DOHH2 (cell line): Measurements from ENCODE around the gene CTPS1.
A peak's percentile ranks its signal among the peaks of the same experiment; 100 is the strongest.

Source experiments
- H3F3A ChIP-seq: fragments of 200-600 bp; sonication (generic), shearing (Covaris generic); 2 replicates; pipeline ENCODE4 v1.6.0; 2016; ENCODE audit warnings: antibody characterized with exemption, mild to moderate bottlenecking; ENCODE audit not compliant: control insufficient read depth, insufficient read depth
- H3K27ac ChIP-seq: fragments of 200-600 bp; sonication (generic); 2 replicates; pipeline ENCODE4 v1.5.1; 2014; ENCODE audit warnings: low read depth, mild to moderate bottlenecking, low read length, moderate library complexity
- H3K27me3 ChIP-seq: fragments of 200-600 bp; sonication (generic); 2 replicates; pipeline ENCODE4 v1.6.1; 2014; ENCODE audit warnings: mild to moderate bottlenecking, low read length, mixed read lengths; ENCODE audit not compliant: control insufficient read depth
- H3K36me3 ChIP-seq: fragments of 200-600 bp; sonication (generic); 2 replicates; pipeline ENCODE4 v1.6.1; 2014; ENCODE audit warnings: mild to moderate bottlenecking, low read length, moderate library complexity, mixed read lengths; ENCODE audit not compliant: control insufficient read depth
- H3K4me1 ChIP-seq: fragments of 200-600 bp; sonication (generic); 2 replicates; pipeline ENCODE4 v1.6.1; 2014; ENCODE audit warnings: mild to moderate bottlenecking, low read length, mixed read lengths; ENCODE audit not compliant: control insufficient read depth
- H3K4me2 ChIP-seq: fragments of 200-600 bp; sonication (generic); 2 replicates; pipeline ENCODE4 v1.6.0; 2014; ENCODE audit warnings: mild to moderate bottlenecking, low read length, moderate library complexity
- H3K4me3 ChIP-seq: fragments of 200-600 bp; sonication (generic); 2 replicates; pipeline ENCODE4 v1.5.1; 2014; ENCODE audit warnings: mild to moderate bottlenecking, low read length, mixed read lengths
- H3K79me2 ChIP-seq: fragments of 200-600 bp; sonication (generic); 2 replicates; pipeline ENCODE4 v1.6.1; 2014; ENCODE audit warnings: mild to moderate bottlenecking, low read length, mixed read lengths; ENCODE audit not compliant: control insufficient read depth
- H3K9me2 ChIP-seq: fragments of 200-600 bp; sonication (generic); replicated peaks from 2 replicates; pipeline ENCODE4 v1.6.1; 2014; ENCODE audit warnings: mild to moderate bottlenecking, low read length, mixed read lengths; ENCODE audit not compliant: control insufficient read depth
- H3K9me3 ChIP-seq: fragments of 200-600 bp; sonication (generic); 2 replicates; pipeline ENCODE4 v1.6.1; 2014; ENCODE audit warnings: antibody characterized with exemption, low read length, mixed read lengths; ENCODE audit not compliant: control insufficient read depth, insufficient read depth
- H4K20me1 ChIP-seq: fragments of 200-600 bp; sonication (generic); 2 replicates; pipeline ENCODE4 v1.6.0; 2014; ENCODE audit warnings: low read depth, mild to moderate bottlenecking, antibody characterized with exemption, low read length, moderate library complexity; ENCODE audit not compliant: control insufficient read depth, insufficient read depth
- CTCF ChIP-seq: fragments of 200-600 bp; sonication (generic); IDR thresholded peaks from one replicate; pipeline ENCODE4 v1.5.1; 2014; ENCODE audit warnings: antibody characterized with exemption, mild to moderate bottlenecking, low read depth, low read length; ENCODE audit not compliant: poor library complexity, severe bottlenecking
- EZH2phosphoT487 ChIP-seq: fragments of 200-600 bp; sonication (generic); IDR thresholded peaks from 2 replicates; pipeline ENCODE4 v1.6.1; 2017; ENCODE audit warnings: borderline replicate concordance, mild to moderate bottlenecking, antibody characterized with exemption, low read length, moderate library complexity, mixed read lengths

CTPS1 gene

GRCh38 chr1:40976952-40977690, 2.4 kb upstream of the CTPS1 start:
- Histone ChIP-seq H3K9me3 (no peaks in the 10 kb centered on the region), H3K4me2 (no peak overlapping the region), H4K20me1 (peaks cover 10% of the 10 kb centered on the region; the same call in 1 of the 2 replicates), H3K27me3 (no peaks in the 10 kb centered on the region), H3K9me2 (no peaks in the 10 kb centered on the region), H3F3A (no peaks in the 10 kb centered on the region), H3K4me3 (no peak overlapping the region), H3K79me2 (peaks cover 29% of the 10 kb centered on the region), H3K4me1 (peaks cover 21% of the 10 kb centered on the region), H3K27ac (no peak overlapping the region), H3K36me3 (peaks cover 21% of the 10 kb centered on the region)
- no peak for TF ChIP-seq EZH2phosphoT487
- TF ChIP-seq CTCF = no peak

GRCh38 chr1:40977716-40978115, 1.8 kb upstream of the CTPS1 start:
- no peaks in the 10 kb centered on the region for H3K9me2 ChIP-seq
- peaks cover 27% of the 10 kb centered on the region for H3K4me1 ChIP-seq
- H3F3A ChIP-seq = no peaks in the 10 kb centered on the region
- peaks cover 15% of the 10 kb centered on the region; the same call in 1 of the 2 replicates for H4K20me1 ChIP-seq
- no peaks in the 10 kb centered on the region for H3K9me3 ChIP-seq
- TF ChIP-seq EZH2phosphoT487 (no peak), CTCF (no peak)
- H3K27ac ChIP-seq = no peak overlapping the region
- peaks cover 27% of the 10 kb centered on the region for H3K36me3 ChIP-seq
- no peaks in the 10 kb centered on the region for H3K27me3 ChIP-seq
- no peak overlapping the region for H3K4me2 ChIP-seq
- H3K79me2 ChIP-seq = peaks cover 35% of the 10 kb centered on the region
- no peak overlapping the region for H3K4me3 ChIP-seq

- H3K79me2 ChIP-seq = peaks cover 46% of the 10 kb centered on the region
- H3K27me3 ChIP-seq = no peaks in the 10 kb centered on the region
- peak overlapping the region; percentile 87 for H3K4me3 ChIP-seq
- H3K36me3 ChIP-seq = peaks cover 39% of the 10 kb centered on the region
- no peak for TF ChIP-seq CTCF
- TF ChIP-seq EZH2phosphoT487 = no peak
- H3K4me2 ChIP-seq = peak overlapping the region; percentile 86
- peaks cover 16% of the 10 kb centered on the region; the same call in 1 of the 2 replicates for H4K20me1 ChIP-seq
- H3K27ac ChIP-seq = peak overlapping the region; percentile 81
- no peaks in the 10 kb centered on the region for H3K9me2 ChIP-seq
- H3F3A ChIP-seq = no peaks in the 10 kb centered on the region
- peaks cover 30% of the 10 kb centered on the region for H3K4me1 ChIP-seq
- H3K9me3 ChIP-seq = no peaks in the 10 kb centered on the region
Measured at GRCh38 chr1:40978886-40979240, 633 bp upstream of the CTPS1 start.
